NCI-H1930 (cell line): ENCODE results near the gene CNPY1.
"Not testable (repeated sequence)": the region's sequence is repeated elsewhere in the genome, so short reads cannot be mapped to it uniquely, and the experiment has no call there.

Experiments
- DNase-seq, 2 experiments: peaks; one replicate each; lab custom pipeline; 2025; lab: John Stamatoyannopoulos, UW

Gene CNPY1

GRCh38 chr7:155546449-155546848 is at the start of gene CNPY1:
Gene CNPY1 (minus strand): TSS chr7:155546559. CDS start chr7:155545929, 630 bp downstream.
- DNase-seq: not testable (repeated sequence)

GRCh38 chr7:155594961-155595366 is 48.6 kb upstream of the CNPY1 start:
- no peak for DNase-seq

- DNase-seq: no peak
Observed at GRCh38 chr7:155594163-155594732, 47.9 kb upstream of the CNPY1 start.

DNA sequence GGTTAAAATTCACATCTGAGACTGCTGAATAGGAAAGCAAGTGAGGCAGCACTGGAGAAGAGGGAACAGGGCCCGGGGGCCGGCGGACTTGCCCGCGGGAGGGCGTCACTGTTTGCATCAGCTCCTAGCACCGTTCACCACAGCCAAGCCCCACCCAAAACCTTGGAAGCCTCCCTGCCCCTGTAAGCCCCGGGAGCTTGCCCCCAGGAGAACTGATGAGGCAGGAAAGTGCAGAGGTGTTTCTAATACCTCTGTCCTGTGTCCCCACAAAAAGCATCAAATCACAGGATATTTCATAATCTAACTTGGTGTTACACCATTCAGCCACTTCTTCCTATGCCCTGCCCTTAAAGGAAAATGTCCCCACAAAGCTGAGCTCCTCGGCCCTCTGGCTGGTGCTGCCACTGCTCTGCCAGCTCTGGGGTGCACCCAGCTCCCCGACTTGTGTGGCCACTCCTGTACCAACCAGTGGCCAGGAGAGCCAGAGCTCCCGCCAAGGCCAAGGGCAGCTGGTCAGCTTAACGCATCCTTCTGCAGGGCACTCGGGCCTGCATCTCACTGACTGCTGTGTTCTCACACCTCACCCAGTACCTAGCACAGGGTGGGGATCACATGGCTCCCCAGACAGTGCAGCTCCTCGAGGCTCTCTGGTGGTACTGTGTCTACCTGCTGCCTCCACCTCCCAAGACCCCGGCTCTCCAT is 47.3 kb upstream of the CNPY1 start:
- no peak for DNase-seq

- DNase-seq: no peak
Observed at GRCh38 chr7:155591055-155591775, 44.9 kb upstream of the CNPY1 start.

DNA sequence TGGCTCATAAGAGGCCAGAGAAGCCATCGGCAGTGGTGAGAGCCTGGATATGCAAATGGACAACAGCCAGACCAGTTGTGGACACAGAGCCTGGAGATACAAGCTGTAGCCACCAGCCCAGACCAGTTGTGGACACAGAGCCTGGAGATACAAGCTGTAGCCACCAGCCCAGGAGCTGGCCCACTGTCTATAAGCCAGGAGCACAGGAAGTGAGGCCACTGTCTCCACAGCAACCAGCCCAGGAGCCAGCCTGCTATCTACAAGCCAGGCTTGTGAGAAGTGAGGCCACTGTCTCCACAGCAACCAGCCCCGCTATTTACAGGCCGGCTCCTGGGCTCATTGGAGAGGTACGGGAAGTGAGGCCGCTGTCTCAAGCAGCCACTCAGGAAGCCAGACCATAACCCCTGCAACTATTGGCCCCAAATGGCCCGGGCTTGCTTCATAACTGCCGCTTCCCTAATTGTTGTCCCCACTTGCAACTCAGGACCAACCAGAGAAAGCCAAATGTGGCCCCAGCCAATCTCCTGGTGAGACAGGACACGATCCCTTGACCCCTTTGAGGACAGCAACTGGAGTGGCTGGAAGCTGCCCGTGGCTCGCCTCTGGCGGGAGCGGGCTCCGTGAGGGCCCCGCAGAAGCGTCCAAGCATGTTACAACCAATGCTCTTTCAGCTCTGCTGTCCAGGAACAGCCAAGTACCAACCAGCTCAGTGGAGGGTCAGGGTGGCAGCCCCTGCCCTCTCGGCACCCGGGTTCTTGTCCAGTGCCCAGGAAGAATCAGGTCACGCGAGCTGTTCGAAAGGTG is 44.1 kb upstream of the CNPY1 start:
- no peak for DNase-seq

GRCh38 chr7:155589001-155589980 is 42.9 kb upstream of the CNPY1 start:
- DNase-seq: no peak

DNA sequence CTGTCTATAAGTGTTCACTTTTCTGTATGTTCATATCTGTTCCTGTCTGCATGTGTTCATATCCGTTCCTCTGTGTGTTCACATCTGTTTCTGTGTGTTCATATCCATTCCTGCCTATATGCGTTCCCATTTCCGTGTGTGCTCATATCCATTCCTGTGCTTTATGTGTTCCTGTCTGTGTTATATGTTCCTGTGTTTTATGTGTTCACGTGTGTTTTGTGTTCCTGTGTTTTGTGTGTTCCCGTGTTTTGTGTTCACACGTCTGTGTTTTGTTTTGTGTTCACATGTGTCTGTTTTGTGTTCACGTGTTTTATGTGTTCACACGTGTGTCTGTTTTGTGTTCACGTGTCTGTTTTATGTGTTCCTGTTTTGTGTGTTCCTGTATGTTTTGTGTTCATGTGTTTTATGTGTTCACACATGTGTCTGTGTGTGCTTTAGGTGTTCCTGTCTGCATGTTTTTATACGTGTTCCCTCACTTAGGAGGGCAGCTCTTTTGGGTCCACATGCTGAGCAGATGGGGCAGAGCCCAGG is 42.2 kb upstream of the CNPY1 start:
- DNase-seq: no peak

GRCh38 chr7:155587486-155587885 is 41.1 kb upstream of the CNPY1 start:
- DNase-seq: no peak

DNA sequence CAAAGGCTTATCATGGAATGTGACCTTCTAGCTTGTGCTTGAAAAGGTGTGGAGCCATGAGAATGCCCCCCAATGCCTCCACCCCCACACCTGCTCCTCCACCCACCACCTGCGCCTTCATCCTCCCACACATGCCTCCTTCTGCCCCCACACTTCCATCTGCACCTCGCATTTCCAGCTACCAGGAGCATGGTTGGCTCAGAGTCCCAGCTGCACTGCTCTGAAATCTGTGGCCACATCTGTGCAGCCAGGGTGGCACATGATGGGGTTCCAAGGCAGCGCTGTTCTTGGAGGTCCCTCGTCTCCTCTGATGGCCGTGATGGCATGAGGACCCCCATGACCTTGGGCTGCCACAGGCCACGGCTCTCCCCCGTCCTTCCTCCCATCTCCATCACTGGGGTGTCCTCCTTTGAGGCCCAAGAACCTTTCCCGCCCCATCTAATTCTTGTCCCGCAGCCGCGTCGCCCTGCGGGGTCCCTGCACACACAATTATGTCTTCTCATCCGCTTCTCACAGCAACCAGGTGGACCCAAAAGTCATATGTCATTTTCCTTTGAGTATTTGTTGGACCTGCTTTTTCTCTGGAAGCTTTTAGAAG is 40.6 kb upstream of the CNPY1 start:
- DNase-seq: no peak

- no peak for DNase-seq
Observed at GRCh38 chr7:155585951-155586350, 39.6 kb upstream of the CNPY1 start.

GRCh38 chr7:155585532-155585895 is 39.2 kb upstream of the CNPY1 start:
- no peak for DNase-seq

DNA sequence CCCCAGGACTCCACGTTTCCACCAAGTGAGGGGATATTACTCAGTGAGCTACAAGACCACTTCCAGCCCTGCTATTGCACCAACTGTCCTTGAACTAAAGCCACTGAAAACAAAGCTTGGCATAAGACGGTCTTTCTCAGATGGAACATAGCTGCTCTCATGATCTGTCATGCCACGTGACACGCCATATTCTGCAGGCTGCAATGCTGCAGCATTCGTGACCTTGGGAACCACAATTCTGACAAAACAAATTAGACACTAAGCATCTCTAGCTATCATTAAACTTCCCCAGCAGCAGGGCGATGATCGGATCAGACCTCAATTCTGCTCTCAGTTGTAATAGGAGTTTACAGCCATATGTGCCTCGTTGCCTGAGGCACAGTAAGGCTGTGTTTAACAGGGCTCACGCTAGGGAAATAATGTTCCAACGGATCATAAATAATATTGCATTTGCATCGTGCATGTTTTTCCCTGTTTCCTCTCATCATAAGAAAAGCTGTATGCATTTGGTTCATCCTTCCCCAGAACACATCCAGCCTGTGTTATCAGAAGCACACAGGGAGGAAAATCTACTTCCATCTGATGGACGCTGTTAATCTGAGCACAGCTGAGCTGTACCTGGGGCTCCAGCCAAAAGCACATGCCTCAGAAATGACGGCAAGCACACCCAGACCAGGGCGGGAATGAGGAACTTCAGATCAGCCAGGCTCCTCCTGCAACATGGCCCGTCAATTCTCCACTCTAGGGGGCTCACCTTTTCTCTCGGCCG is 38.6 kb upstream of the CNPY1 start:
- DNase-seq: no peak

GRCh38 chr7:155584261-155584660 is 37.9 kb upstream of the CNPY1 start:
- no peak for DNase-seq

DNA sequence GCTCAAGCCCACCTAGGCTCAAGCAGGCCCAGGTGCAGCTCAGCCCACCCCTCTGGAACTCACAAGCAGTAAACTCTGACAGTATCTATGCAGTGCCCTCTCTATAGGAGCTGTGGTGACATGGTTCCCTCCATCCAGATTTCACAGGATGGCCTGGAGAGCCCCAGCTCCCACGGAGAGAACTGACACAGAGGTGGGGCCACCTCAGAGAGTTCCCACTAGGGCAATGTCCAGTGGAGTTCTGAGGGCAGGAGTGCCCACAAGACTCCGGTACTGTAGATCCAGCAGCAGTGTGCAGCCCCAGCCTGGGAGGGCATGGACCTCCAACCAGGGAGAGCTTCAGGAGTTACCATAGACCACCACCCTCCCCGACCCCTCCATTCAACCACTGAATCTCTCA is 37.3 kb upstream of the CNPY1 start:
- DNase-seq: no peak

DNA sequence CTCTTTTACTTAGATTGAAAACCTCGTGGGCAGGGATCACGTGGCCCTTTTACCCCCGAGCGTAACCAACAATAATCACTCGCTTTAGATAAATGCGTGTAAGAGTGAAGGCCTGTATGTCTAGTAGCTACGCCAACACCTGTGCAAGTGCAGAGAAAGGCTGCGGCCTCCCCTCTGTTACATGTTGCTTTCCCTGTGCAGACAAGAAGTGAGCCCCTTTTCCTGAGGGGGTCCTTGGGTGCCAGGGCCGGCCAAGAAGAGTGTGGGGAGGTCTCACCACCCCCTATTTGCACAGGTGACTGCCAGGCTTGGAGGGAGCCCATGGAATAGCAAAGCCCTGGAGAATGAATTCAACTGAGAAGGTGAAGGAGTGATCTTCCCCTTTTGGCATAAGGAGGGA is 35.6 kb upstream of the CNPY1 start:
- no peak for DNase-seq

DNA sequence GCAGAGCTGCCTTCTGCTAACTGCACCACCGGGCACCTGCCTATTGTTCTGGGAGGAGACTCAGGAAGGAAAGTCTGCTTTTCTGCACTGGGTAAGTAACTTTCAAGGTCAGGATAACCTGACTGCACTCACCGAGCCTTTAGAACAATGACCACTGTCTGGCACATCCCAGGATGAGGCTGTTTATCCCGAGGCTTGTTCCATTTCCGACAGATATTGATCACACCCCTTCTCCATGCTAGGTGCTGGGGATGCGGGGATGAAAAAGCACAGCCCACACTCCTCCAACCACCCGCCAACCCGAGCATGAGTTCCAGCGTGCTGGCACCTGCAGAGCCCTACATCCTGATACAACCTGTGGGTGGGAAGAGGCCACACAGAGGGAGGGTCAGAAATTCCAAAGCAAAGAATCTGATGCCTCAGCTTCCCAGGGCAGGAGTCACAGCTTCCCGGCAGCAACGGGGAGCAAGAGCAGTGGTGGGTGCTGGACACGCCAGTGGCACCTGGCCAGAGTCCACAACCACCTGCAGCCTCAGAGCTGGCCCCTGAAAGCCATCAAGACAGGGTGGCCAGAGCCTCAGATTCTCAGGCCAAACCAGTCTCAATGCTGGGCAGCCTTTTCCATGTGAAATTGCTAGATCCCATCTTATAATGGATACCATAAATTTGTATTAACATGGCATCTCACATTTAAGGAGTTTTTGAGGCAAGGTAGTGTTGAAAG is 34.9 kb upstream of the CNPY1 start:
- DNase-seq: no peak

DNA sequence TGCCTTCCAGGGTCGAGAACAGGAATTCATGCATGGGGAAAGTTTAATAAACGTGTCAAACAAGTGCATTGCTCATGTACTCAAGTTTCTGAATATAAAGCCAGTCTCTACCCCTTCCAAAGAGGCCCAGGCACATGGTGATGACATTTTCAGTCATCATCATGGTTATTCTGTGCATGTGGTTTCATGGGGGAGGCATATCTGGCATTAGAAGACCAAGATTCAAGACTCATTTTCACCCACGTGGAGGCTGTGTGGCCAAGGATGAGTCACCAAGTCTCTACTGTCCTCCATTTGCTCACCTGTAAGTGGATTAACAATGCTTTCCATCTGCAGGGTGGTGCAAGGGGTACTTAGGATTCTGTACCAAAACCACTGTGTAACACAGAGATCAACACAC is 34.0 kb upstream of the CNPY1 start:
- DNase-seq: no peak

- DNase-seq: no peak
Observed at GRCh38 chr7:155579565-155579964, 33.2 kb upstream of the CNPY1 start.
